H1 (cell line): Measurements from ENCODE around the gene GDPD4. TPM values are rescaled to one million over a fixed set of nuclear protein-coding genes. Genes with fewer than 3 reads are reported as not detected.

Source experiments
- CBX8 ChIP-seq: fragments of 300-800, 300-1000 bp; sonication (generic); IDR thresholded peaks from 2 replicates; pipeline ENCODE4 v1.7.1; 2016; ENCODE audit warnings: low read depth, low read length, borderline replicate concordance
- CHD7 ChIP-seq: fragments of 300-600 bp; sonication (generic); IDR thresholded peaks from 2 replicates; pipeline ENCODE4 v1.7.1; 2012; ENCODE audit warnings: low read length, moderate library complexity, mild to moderate bottlenecking, inconsistent platforms; ENCODE audit not compliant: insufficient replicate concordance
- EP300 ChIP-seq, 2 experiments: IDR thresholded peaks; 1 replicate in 1 of 2; 2 replicates in 1 of 2; pipeline ENCODE4 v1.6.1; 2011 to 2012; ENCODE audit warnings: low read depth in 2 of 2, low read length in 2 of 2, mild to moderate bottlenecking in 2 of 2, borderline replicate concordance in 1 of 2, inconsistent platforms in 1 of 2, moderate library complexity in 1 of 2
- GABPA ChIP-seq: IDR thresholded peaks from 2 replicates; pipeline ENCODE4 v1.6.1; 2011; ENCODE audit warnings: mild to moderate bottlenecking, low read length, moderate library complexity, borderline replicate concordance; ENCODE audit not compliant: insufficient read depth
- MAX ChIP-seq: IDR thresholded peaks from 2 replicates; pipeline ENCODE4 v1.6.1; 2012; ENCODE audit warnings: inconsistent platforms
- POLR2A ChIP-seq, 2 experiments: IDR thresholded peaks; 1 replicate in 1 of 2; 2 replicates in 1 of 2; pipeline ENCODE4 v1.6.1; 2011; ENCODE audit warnings: low read depth in 2 of 2, low read length in 2 of 2, mild to moderate bottlenecking in 2 of 2; ENCODE audit errors: control extremely low read depth in 1 of 2
- TAF1 ChIP-seq: IDR thresholded peaks from 2 replicates; pipeline ENCODE4 v1.6.1; 2011; ENCODE audit warnings: mild to moderate bottlenecking, low read depth, low read length
- TCF12 ChIP-seq: IDR thresholded peaks from 2 replicates; pipeline ENCODE4 v1.6.1; 2011; ENCODE audit warnings: low read depth, mild to moderate bottlenecking, low read length
- USF2 ChIP-seq: IDR thresholded peaks from 2 replicates; pipeline ENCODE4 v1.6.1; 2011; ENCODE audit warnings: low read length, improper control_type of control experiment
- YY1 ChIP-seq: IDR thresholded peaks from 2 replicates; pipeline ENCODE4 v1.6.1; 2011; ENCODE audit warnings: low read depth, mild to moderate bottlenecking, low read length
- polyA plus RNA-seq, 7 experiments: library from polyadenylated mRNA; depleted of rRNA in 3 of 7; stranded (reverse) in 5 of 7; unstranded in 2 of 7; fragments of >200 nt in 5 of 7; fragments of 200-250 nt in 2 of 7; gene quantifications; 1 replicate in 5 of 7; 2 replicates in 1 of 7; 4 replicates in 1 of 7; pipeline versions ENCODE4 v1.2.1 to v1.2.3, GENCODE V29; 2011 to 2013; ENCODE audit warnings: missing spikeins in 2 of 7, mixed read lengths in 2 of 7
- total RNA-seq: library from RNA; stranded (reverse); fragmentation: NEBNext Ultra II Directional; extraction: Animal tissue kit (Norgen Biotek cat#: 25700); gene quantifications from 2 replicates; pipeline ENCODE4 v1.2.1, GENCODE V29; 2021

Gene GDPD4
- total and polyA plus RNA-seq, 2 of the 8 experiments (the other 6 are each of a cell fraction or from before 2014, with no cell fraction given) = not detected

- TF ChIP-seq CHD7 (no peak), YY1 (no peak), USF2 (no peak), MAX (no peak), CBX8 (no peak), TAF1 (no peak), GABPA (no peak), POLR2A (IDR thresholded peaks at IDR 0.05; ENCODE audit: control extremely low read depth in 1 of 2, low read depth in 2 of 2, low read length in 2 of 2) (no peak), EP300 (IDR thresholded peaks at IDR 0.05; ENCODE audit: borderline replicate concordance in 1 of 2, low read depth in 2 of 2, low read length in 2 of 2) (no peak), TCF12 (no peak)
Measured at GRCh38 chr11:77269484-77270123, 31.9 kb downstream of the GDPD4 start (continued).
